ENCODE data around the gene PTPRJ.

PTPRJ gene

GRCh38 chr11:47969401-47969800 is 11.0 kb upstream of the PTPRJ start:
- no peak for DNase-seq

GRCh38 chr11:47971501-47971900 is 8.9 kb upstream of the PTPRJ start:
- DNase-seq = no peak

DNA sequence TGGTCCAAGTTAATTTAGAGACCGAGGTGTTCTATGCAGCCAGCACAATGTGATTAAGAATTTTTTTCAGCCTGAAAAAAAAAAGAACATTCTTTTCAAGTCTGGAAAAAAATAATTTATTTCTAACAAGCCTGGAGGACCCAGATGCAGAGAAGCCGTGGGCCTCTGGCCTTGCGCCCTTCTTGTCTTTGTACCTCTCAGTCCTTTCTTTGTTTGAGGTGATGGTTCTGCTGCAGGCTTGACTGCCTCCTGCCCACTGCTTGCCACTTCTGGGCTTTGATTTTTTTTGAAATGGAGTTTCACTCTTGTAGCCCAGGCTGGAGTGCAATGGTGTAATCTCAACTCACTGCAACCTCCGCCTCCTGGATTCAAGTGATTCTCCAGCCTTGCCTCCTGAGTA is 7.2 kb upstream of the PTPRJ start:
- DNase-seq = no peak

GRCh38 chr11:47976931-47977330 is 3.4 kb upstream of the PTPRJ start:
- no peak for DNase-seq

- no peak for DNase-seq
Observed at GRCh38 chr11:47977623-47978022, 2.7 kb upstream of the PTPRJ start.

DNA sequence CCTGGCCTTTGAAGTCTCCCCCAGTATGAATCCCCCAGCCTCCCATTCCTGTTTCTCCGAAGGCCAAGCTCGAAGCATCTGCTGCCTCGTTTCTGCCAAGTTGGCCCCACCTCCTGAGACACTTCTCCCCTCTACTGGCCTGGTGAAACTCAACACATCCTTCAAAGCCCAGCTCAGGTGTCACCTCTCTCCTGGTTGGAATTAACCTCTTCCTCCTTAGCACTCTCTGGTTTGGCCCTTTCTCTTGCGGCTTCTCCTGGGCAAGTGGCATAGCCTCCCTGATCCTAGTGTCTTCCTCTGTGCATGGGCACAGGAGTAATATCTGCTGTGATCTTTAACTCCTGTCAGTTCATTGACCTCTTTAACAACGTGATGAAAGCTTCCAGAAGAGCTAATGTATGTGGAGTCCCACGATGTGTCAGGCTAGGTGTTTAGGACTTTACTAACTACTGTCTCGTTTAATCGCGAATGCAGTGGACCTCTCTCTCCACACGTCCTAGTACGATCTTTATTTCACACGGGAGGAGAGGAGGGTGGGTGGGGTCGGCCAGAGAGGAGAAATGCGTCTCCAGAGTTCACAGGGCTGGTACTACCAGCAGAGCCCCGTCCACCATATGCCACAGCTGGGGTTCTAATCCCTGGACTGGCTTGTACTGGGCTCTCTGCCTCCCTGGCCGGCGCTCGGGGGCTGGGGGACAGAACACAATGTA is 826 bp upstream of the PTPRJ start:
- no peak for DNase-seq

GRCh38 chr11:47980907-47981621 is 705 bp downstream of the PTPRJ start:
- no peak for DNase-seq

- DNase-seq = no peak
Observed at GRCh38 chr11:47981667-47982404, 1.5 kb downstream of the PTPRJ start.

DNA sequence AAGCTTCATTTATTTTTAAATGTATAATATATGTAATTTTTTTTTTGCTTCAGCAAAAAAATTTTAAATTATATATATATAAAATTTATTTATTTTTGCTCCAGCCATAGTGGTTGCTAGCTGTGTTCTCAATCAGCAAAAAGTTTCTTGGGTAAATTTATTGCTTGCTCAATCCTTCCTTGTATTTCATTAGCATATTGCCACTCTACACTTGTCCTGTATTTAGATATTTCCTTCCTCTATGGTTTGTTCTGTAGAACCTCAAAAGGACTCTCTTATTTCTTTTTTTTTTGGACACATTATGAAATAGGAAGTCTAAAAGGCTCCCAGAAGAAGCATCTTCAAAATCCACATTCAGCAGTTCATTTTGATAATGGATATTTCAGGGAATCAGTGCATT is 2.3 kb downstream of the PTPRJ start:
- no peak for DNase-seq

- DNase-seq = no peak
Observed at GRCh38 chr11:47983464-47984397, 3.4 kb downstream of the PTPRJ start.

DNA sequence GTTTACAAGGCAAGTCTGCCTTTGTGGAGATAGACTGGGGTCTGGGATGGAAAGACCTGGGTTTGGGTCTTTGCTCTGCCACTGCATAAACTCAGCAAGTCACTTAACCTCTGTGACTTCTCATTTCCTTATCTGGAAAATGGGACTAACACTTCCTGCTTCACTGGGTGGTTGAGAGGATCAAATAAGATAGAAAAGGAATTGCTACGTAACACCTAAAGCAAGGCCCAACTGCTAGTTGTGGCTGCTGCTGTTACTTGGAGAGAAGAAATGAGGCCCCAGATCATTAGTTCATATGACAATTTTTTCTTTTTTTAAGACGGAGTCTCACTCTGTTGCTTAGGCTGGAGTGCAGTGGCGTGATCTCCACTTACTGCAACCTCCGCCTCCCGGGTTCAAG is 5.9 kb downstream of the PTPRJ start:
- DNase-seq = no peak

GRCh38 chr11:47986742-47987141 is 6.4 kb downstream of the PTPRJ start:
- DNase-seq = no peak

- DNase-seq = no peak
Observed at GRCh38 chr11:47987310-47987709, 7.0 kb downstream of the PTPRJ start.

DNA sequence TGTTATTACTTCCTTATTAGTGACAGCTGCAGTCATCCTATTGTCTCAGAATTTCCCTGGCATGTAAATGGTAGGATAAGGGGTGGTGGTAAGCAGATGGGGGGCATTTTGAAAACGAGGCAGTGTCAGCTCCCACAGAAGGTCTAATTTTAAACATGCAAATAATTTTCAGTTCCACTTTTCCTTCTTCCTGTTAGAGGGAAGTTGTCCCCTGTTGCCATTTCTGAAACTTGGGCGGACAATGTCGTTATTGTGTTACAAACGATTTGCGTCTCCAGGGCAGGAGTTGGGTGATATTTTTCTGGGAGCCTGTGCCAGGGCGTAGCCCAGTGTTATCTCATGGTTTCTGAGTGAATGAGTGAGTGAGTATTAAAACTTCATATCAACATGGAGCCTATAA is 7.4 kb downstream of the PTPRJ start:
- no peak for DNase-seq

DNA sequence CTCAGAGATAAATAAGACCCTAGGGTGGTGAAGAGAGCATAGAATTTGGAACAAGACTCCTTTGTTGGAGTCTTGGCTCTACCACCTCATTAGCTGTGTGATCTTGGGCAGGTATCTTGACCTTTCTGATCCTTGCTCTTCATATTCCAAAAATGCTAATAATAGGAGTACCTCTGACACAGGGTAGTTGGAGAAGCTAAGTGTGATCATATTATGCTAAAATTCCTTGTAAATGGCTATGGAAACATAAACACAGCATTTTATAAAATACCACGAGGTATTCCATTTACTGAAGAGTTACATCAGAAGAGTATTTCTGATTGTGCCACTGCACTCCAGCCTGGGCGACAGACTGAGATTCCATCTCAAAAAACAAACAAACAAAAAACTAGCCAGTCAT is 9.4 kb downstream of the PTPRJ start:
- DNase-seq = no peak

- no peak for DNase-seq
Observed at GRCh38 chr11:47991266-47991830, 11.0 kb downstream of the PTPRJ start.

DNA sequence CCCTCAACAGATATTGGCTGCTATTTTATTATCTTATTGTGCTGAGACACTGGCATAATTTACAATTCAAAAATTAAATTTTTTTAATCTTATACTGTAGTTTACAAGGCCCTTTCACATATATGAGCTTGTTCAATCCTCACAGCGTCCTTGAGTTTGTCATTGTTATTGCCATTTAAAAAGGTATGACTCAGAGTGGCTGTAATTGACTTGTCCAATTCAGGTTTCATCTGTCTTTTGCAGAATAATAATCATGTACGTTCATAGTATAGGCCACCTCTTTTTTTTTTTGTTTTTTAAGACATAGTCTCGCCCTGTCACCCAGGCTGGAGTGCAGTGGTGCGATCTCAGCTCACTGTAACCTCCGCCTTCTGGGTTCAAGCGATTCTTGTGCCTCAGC is 11.5 kb downstream of the PTPRJ start:
- DNase-seq = no peak

DNA sequence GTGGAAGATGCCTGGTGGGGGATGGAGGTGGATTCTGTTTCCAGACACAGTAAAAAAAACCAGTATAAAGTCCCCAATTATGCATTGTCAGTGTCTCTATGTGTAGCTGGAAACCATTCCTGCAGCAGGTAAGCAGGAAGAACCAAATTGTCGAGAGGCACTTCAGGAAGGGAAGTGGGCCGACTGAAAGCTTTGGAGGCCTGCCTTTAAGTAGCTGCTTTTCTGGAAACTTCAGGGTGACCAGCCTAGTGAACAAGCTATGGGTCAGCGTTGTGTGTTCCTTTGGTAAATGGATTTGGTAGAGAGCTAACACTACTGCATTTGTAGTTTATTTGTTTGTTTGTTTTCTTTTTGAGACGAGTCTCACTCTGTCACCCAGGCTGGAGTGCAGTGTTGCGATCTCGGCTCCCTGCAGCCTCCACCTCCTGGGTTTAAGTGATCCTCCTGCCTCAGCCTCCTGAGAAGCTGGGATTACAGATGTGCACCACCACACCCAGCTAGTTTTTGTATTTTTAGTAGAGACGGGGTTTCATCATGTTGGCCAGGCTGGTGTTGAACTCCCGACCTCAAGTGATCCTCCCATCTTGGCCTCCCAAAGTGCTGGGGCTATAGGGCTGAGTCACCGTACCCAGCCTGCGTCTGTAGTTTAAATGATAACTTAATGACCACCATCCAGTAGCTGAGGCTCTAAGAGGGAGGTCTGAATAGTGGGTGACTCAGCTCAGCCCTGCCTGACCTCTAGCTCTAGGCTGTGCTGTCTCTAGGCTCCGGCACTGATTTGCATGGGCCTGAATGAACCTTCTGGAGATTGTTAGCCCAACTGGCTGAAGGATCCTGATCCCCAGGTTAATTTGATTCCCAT is 12.8 kb downstream of the PTPRJ start:
- DNase-seq = no peak

DNA sequence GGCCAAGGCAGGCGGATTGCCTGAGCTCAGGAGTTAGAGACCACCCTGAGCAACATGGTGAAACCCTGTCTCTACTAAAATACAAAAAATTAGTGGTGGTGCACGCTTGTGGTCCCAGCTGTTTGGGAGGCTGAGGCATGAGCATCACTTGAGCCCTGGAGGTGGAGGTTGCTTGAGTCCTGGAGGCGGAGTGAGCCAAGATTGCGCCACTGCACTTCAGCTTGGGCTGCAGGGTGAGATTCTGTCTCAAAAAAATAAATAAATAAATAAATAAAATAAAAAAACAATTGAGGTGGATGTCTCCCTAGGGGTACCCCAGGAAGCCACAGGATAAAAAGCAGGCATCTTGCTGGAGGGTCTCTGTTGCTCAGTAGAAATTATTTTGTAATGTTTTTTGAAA is 14.1 kb downstream of the PTPRJ start:
- no peak for DNase-seq

GRCh38 chr11:47995360-47995769 is 15.0 kb downstream of the PTPRJ start:
- DNase-seq = no peak

Data from activated naive CD4-positive, alpha-beta T cell (primary cell).